GM12892 (cell line): ENCODE results near the gene OLFML1.

Experiments
- POLR2A ChIP-seq: IDR thresholded peaks from 2 replicates; pipeline ENCODE4 v1.6.1; 2011; ENCODE audit warnings: low read depth, low read length, control low read depth
- TAF1 ChIP-seq: IDR thresholded peaks from 2 replicates; pipeline ENCODE4 v1.6.1; 2011; ENCODE audit warnings: low read depth, mild to moderate bottlenecking, control low read depth, low read length, borderline replicate concordance

GRCh38 chr11:7547687-7548086 is 62.4 kb downstream of the OLFML1 start:
- TF ChIP-seq POLR2A: no peak
- no peak for TF ChIP-seq TAF1
